Neural progenitor cell (in vitro differentiated cells): ENCODE data around the gene MAT1A. TPM values are rescaled to one million over a fixed set of nuclear protein-coding genes. Genes with fewer than 3 reads are reported as not detected.
"Not testable (repeated sequence)": the region's sequence is repeated elsewhere in the genome, so short reads cannot be mapped to it uniquely, and the experiment has no call there.

Source experiments
- DNase-seq: peaks from one replicate; pipeline ENCODE4 v3.0.0-alpha.2; 2016; ENCODE audit warnings: low spot score
- H2AFZ ChIP-seq: fragments of 200-600 bp; sonication (generic); replicated peaks from 2 replicates; pipeline ENCODE4 v1.6.1; 2016; ENCODE audit warnings: antibody characterized with exemption
- H3F3A ChIP-seq: fragments of 200-600 bp; sonication (generic); 2 replicates; pipeline ENCODE4 v1.6.1; 2016; ENCODE audit warnings: antibody characterized with exemption, low read depth
- H3K27ac ChIP-seq: fragments of 200-600 bp; sonication (generic); 2 replicates; pipeline ENCODE4 v1.5.1; 2016; ENCODE audit warnings: mild to moderate bottlenecking
- H3K27me3 ChIP-seq: fragments of 200-600 bp; sonication (generic); 2 replicates; pipeline ENCODE4 v1.6.1; 2016; ENCODE audit warnings: mild to moderate bottlenecking, moderate library complexity
- H3K36me3 ChIP-seq: fragments of 200-600 bp; sonication (generic); 2 replicates; pipeline ENCODE4 v1.5.1; 2016
- H3K4me1 ChIP-seq: fragments of 200-600 bp; sonication (generic); 2 replicates; pipeline ENCODE4 v1.6.1; 2016; ENCODE audit warnings: mixed run types
- H3K4me2 ChIP-seq: fragments of 200-600 bp; sonication (generic); 2 replicates; pipeline ENCODE4 v1.6.1; 2016
- H3K4me3 ChIP-seq: fragments of 200-600 bp; sonication (generic); 2 replicates; pipeline ENCODE4 v1.5.1; 2016
- H3K79me2 ChIP-seq: fragments of 200-600 bp; sonication (generic); 2 replicates; pipeline ENCODE4 v1.6.1; 2016; ENCODE audit warnings: low read depth
- H3K9ac ChIP-seq: fragments of 200-600 bp; sonication (generic); 2 replicates; pipeline ENCODE4 v1.6.1; 2016
- H3K9me3 ChIP-seq: fragments of 200-600 bp; sonication (generic); 2 replicates; pipeline ENCODE4 v1.5.1; 2016; ENCODE audit warnings: low read depth
- H4K20me1 ChIP-seq: fragments of 200-600 bp; sonication (generic); 2 replicates; pipeline ENCODE4 v1.6.1; 2016; ENCODE audit warnings: low read depth
- H3K27ac Mint-ChIP-seq: 3 replicates; pipeline ENCODE4 v1.8.0; 2021; ENCODE audit warnings: mixed read lengths
- H3K27me3 Mint-ChIP-seq: 2 replicates; pipeline ENCODE4 v1.8.0; 2022; ENCODE audit warnings: low read depth, mild to moderate bottlenecking, inconsistent platforms, moderate library complexity, mixed read lengths; ENCODE audit not compliant: insufficient read depth
- H3K36me3 Mint-ChIP-seq: 3 replicates; pipeline ENCODE4 v1.8.0; 2021; ENCODE audit warnings: mixed read lengths
- H3K4me1 Mint-ChIP-seq: 3 replicates; pipeline ENCODE4 v1.8.0; 2021; ENCODE audit warnings: mixed read lengths
- H3K4me3 Mint-ChIP-seq: 3 replicates; pipeline ENCODE4 v1.8.0; 2021; ENCODE audit warnings: mild to moderate bottlenecking, moderate library complexity, mixed read lengths
- H3K9me3 Mint-ChIP-seq: 3 replicates; pipeline ENCODE4 v1.8.0; 2020; ENCODE audit warnings: mixed read lengths
- CTCF ChIP-seq: fragments of 200-600 bp; sonication (generic); IDR thresholded peaks from 2 replicates; pipeline ENCODE4 v1.5.1; 2017; ENCODE audit warnings: antibody characterized with exemption, mild to moderate bottlenecking
- EZH2 ChIP-seq: fragments of 200-600 bp; sonication (generic); IDR thresholded peaks from 2 replicates; pipeline ENCODE4 v1.6.1; 2017; ENCODE audit warnings: antibody characterized with exemption, mild to moderate bottlenecking, moderate library complexity
- EZH2phosphoT487 ChIP-seq: fragments of 200-600 bp; sonication (generic); IDR thresholded peaks from 2 replicates; pipeline ENCODE4 v1.6.1; 2017; ENCODE audit warnings: antibody characterized with exemption
- total RNA-seq: library from RNA; depleted of rRNA; stranded (reverse); fragments of >200 nt; gene quantifications from 2 replicates; pipeline ENCODE4 v1.2.3, GENCODE V29; 2015; ENCODE audit warnings: low replicate concordance

MAT1A gene
- total RNA-seq, 1 donor from 2014 or later, result not detected

DNA sequence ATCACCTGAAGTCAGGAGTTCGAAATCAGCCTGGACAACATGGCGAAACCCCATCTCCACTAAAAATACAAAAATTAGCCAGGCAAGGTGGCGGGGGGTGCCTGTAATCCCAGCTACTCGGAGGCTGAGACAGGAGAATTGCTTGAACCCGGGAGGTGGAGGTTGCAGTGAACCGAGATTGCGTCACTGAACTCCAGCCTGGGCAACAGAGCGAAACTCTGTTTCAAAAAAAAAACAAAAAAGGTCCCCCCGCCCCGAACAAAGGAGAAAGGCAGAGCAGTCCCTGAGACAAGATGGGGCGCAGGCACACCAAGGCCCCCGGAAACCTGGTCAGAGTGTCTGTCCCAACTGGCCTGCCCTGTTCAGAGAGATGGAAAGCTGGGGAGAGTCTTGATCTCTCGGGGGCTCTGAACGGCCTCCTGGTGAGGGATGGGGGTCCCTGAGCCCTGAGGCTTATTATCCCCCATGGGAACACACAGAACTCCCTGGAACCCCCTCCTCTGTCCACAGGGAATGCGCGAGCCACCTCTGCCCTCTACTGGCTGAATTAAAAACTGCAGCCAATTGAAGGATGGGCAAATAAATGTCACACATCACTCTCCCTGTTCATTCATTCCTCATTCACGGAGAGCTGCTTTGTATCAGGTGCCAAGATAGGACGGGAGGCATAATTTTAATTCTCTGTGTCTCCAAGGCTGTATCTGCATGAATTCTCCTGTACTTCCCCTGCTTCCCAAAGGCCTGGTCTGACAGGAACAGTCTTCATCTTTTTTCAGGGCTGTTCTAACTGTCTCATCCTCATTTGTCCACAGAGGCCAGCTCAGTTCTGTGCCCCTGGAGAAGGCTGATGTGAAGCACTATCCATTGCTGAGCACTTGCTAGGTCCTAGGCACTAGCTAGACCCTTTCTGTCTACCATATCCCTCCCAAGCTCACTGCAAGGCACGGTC, 28.9 kb downstream of the MAT1A start:
- no peaks in the 10 kb centered on the region for H4K20me1 ChIP-seq
- Mint-ChIP-seq H3K27me3 (peaks cover 2% of the 10 kb centered on the region), H3K27ac (no peak overlapping the region), H3K4me1 (peaks cover 10% of the 10 kb centered on the region), H3K9me3 (no peaks in the 10 kb centered on the region), H3K36me3 (no peaks in the 10 kb centered on the region), H3K4me3 (no peak overlapping the region)
- DNase-seq, result peak; percentile 63
- no peaks in the 10 kb centered on the region for H3K9me3 ChIP-seq
- H3K36me3 ChIP-seq, result no peaks in the 10 kb centered on the region
- H3K27me3 ChIP-seq, result no peaks in the 10 kb centered on the region
- TF ChIP-seq EZH2phosphoT487, result no peak
- peak; percentile 90 for TF ChIP-seq CTCF
- TF ChIP-seq EZH2, result no peak
- H3K4me1 ChIP-seq, result peaks cover 6% of the 10 kb centered on the region
- H3K4me2 ChIP-seq, result no peak overlapping the region
- no peak overlapping the region for H3K27ac ChIP-seq
- H2AFZ ChIP-seq, result peak overlapping the region; percentile 15
- H3K9ac ChIP-seq, result no peak overlapping the region
- no peaks in the 10 kb centered on the region for H3K79me2 ChIP-seq
- no peaks in the 10 kb centered on the region for H3F3A ChIP-seq
- no peak overlapping the region for H3K4me3 ChIP-seq

DNA sequence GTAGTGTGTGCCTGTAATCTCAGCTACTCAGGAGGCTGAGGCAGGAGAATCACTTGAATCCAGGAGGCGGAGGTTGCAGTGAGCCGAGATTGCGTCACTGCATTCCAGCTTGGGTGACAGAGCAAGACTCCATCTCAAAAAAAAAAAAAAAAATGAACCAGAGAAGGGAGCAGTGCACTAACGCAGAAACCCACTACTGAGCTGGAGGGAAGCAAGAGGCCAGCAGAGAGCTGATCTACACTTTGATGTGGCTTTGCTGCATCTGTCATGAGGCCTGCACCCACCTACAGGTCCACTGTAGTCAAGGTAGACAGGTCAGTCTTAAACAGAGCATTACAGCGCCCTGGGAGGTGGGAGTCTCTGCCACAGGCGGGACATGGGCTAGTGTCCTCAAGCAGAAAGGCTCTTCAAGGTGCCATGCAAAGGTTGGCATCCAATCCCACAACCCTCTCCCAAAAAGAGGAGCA, 30.0 kb downstream of the MAT1A start:
- Histone ChIP-seq H4K20me1 (no peaks in the 10 kb centered on the region), H3F3A (no peaks in the 10 kb centered on the region), H3K36me3 (no peaks in the 10 kb centered on the region), H3K9ac (no peak overlapping the region), H3K4me3 (no peak overlapping the region), H3K27ac (no peak overlapping the region), H3K4me1 (no peaks in the 10 kb centered on the region), H2AFZ (no peak overlapping the region), H3K9me3 (no peaks in the 10 kb centered on the region), H3K27me3 (no peaks in the 10 kb centered on the region), H3K79me2 (no peaks in the 10 kb centered on the region), H3K4me2 (no peak overlapping the region)
- Mint-ChIP-seq H3K4me3 (no peak overlapping the region), H3K27me3 (peaks cover 2% of the 10 kb centered on the region), H3K9me3 (no peaks in the 10 kb centered on the region), H3K27ac (no peak overlapping the region), H3K4me1 (peaks cover 3% of the 10 kb centered on the region), H3K36me3 (no peaks in the 10 kb centered on the region)
- TF ChIP-seq CTCF (no peak), EZH2phosphoT487 (no peak)
- DNase-seq, result no peak

DNA sequence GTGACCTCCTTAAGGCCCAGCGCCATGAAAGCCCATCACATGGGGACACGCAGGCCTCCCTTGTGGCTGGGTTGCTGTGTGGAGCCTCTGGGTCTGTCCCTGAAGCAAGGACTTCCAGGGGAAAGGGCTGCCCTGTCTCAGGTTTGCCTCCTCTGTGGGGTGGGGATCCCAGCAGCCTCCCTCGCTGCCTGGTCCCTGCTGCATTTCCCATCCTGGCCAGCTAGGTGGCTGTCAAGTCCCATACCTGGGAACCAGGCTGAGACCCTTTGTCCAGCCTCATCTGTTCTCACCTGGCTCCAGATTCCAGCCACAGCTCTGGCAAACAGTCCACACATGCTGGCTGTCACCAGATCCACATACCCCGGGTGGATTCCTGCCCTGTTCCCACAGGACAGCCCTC, 32.7 kb downstream of the MAT1A start:
- not testable (repeated sequence) for H3K9me3 Mint-ChIP-seq, H3K36me3 ChIP-seq, H3K27ac ChIP-seq, H3K27me3 Mint-ChIP-seq, H3K4me1 Mint-ChIP-seq, H4K20me1 ChIP-seq, H3K4me1 ChIP-seq, H3K79me2 ChIP-seq, H3K36me3 Mint-ChIP-seq, H3K9me3 ChIP-seq, H3K4me3 ChIP-seq, H3K27me3 ChIP-seq, H3K4me2 ChIP-seq, H3K4me3 Mint-ChIP-seq, H3K27ac Mint-ChIP-seq, H3F3A ChIP-seq, H3K9ac ChIP-seq
- peak overlapping the region; percentile 89 for H2AFZ ChIP-seq
- peak; percentile 54 for TF ChIP-seq CTCF
- DNase-seq, result peak; percentile 60

DNA sequence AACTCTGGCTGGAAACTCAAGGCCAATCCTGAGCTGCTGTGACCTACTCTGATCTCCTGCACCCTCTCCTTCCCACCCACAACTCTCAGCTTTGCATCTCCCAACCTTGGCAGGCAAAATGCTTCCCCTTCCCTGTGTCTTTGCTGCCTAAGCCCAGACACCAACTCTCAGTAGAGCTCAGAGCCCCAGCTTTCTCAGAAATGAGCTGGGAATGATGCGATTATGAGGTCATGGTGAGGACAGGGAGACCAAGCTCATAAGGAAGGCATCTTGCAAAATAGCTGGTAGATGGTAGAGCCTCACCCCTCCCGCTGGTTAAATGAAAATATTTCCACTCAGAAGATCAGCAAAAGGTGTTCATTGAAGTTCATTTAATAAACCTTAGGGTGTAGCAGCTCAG, 34.7 kb downstream of the MAT1A start:
- not testable (repeated sequence) for H3K36me3 ChIP-seq, DNase-seq, H3K79me2 ChIP-seq, H3K4me3 ChIP-seq, H3K4me1 ChIP-seq, H3K9me3 Mint-ChIP-seq, H3K9me3 ChIP-seq, H3F3A ChIP-seq, H3K9ac ChIP-seq, H2AFZ ChIP-seq, H4K20me1 ChIP-seq, H3K36me3 Mint-ChIP-seq, H3K4me1 Mint-ChIP-seq, H3K27me3 ChIP-seq, H3K27ac ChIP-seq, H3K4me2 ChIP-seq, H3K4me3 Mint-ChIP-seq, H3K27me3 Mint-ChIP-seq, H3K27ac Mint-ChIP-seq

- not testable (repeated sequence) for H3K4me1 Mint-ChIP-seq, H3K4me3 Mint-ChIP-seq
Observed at GRCh38 chr10:80253963-80254271, 35.5 kb downstream of the MAT1A start.

More at GRCh38 chr10:80253963-80254271, 35.5 kb downstream of the MAT1A start:
- not testable (repeated sequence) for H2AFZ ChIP-seq, H3F3A ChIP-seq, H3K27me3 ChIP-seq, H4K20me1 ChIP-seq, H3K9ac ChIP-seq, H3K36me3 ChIP-seq, H3K9me3 Mint-ChIP-seq, H3K36me3 Mint-ChIP-seq, H3K4me1 ChIP-seq, H3K9me3 ChIP-seq, H3K27ac ChIP-seq, H3K27me3 Mint-ChIP-seq, H3K27ac Mint-ChIP-seq, H3K79me2 ChIP-seq, H3K4me2 ChIP-seq, H3K4me3 ChIP-seq, DNase-seq
